ENCODE results near the gene TCERG1L.

DNA sequence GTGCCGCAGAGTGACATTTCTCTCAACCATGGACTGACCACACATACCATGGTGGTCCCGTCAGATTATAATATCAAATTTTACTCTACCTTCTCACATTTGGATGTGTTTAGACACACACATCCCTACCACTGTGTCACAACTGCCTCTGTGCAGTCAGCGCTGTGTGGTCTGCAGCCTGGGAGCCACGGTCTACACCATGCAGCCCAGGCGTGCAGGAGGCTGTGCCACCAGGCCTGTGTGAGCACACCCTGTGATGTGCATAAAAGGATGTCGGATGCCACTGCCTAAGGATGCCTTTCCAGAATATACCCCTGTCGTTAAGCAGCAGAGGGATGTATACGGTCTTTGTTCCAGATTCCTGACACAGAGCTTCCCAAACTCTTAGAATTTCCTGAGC is 150.4 kb downstream of the TCERG1L start:
- TF ChIP-seq, protein P1, sequence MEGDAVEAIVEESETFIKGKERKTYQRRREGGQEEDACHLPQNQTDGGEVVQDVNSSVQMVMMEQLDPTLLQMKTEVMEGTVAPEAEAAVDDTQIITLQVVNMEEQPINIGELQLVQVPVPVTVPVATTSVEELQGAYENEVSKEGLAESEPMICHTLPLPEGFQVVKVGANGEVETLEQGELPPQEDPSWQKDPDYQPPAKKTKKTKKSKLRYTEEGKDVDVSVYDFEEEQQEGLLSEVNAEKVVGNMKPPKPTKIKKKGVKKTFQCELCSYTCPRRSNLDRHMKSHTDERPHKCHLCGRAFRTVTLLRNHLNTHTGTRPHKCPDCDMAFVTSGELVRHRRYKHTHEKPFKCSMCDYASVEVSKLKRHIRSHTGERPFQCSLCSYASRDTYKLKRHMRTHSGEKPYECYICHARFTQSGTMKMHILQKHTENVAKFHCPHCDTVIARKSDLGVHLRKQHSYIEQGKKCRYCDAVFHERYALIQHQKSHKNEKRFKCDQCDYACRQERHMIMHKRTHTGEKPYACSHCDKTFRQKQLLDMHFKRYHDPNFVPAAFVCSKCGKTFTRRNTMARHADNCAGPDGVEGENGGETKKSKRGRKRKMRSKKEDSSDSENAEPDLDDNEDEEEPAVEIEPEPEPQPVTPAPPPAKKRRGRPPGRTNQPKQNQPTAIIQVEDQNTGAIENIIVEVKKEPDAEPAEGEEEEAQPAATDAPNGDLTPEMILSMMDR (IDR thresholded peaks at IDR 0.05; ENCODE audit: insufficient read depth, low read length), result no peak
- TF ChIP-seq POLR2AphosphoS5 (IDR thresholded peaks at IDR 0.05; ENCODE audit: low read depth), result no peak
- TF ChIP-seq, protein P2, sequence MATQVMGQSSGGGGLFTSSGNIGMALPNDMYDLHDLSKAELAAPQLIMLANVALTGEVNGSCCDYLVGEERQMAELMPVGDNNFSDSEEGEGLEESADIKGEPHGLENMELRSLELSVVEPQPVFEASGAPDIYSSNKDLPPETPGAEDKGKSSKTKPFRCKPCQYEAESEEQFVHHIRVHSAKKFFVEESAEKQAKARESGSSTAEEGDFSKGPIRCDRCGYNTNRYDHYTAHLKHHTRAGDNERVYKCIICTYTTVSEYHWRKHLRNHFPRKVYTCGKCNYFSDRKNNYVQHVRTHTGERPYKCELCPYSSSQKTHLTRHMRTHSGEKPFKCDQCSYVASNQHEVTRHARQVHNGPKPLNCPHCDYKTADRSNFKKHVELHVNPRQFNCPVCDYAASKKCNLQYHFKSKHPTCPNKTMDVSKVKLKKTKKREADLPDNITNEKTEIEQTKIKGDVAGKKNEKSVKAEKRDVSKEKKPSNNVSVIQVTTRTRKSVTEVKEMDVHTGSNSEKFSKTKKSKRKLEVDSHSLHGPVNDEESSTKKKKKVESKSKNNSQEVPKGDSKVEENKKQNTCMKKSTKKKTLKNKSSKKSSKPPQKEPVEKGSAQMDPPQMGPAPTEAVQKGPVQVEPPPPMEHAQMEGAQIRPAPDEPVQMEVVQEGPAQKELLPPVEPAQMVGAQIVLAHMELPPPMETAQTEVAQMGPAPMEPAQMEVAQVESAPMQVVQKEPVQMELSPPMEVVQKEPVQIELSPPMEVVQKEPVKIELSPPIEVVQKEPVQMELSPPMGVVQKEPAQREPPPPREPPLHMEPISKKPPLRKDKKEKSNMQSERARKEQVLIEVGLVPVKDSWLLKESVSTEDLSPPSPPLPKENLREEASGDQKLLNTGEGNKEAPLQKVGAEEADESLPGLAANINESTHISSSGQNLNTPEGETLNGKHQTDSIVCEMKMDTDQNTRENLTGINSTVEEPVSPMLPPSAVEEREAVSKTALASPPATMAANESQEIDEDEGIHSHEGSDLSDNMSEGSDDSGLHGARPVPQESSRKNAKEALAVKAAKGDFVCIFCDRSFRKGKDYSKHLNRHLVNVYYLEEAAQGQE (IDR thresholded peaks at IDR 0.05; ENCODE audit: insufficient replicate concordance, low read depth), result no peak
- TF ChIP-seq GABPA (IDR thresholded peaks at IDR 0.05; ENCODE audit: low read depth), result no peak
